ENCODE measurements around the gene CXCL5. TPM values are rescaled to one million over a fixed set of nuclear protein-coding genes. Genes with fewer than 3 reads are reported as not detected.
"Not testable (repeated sequence)": the region's sequence is repeated elsewhere in the genome, so short reads cannot be mapped to it uniquely, and the experiment has no call there.

Gene CXCL5
- total and polyA plus RNA-seq, 2 of the 4 experiments (the other 2 are of a cell fraction) = 0.14 TPM; not detected in 1

GRCh38 chr4:73964862-73965611, 33.4 kb downstream of the CXCL5 start (continued):
- no peak for TF ChIP-seq USF2 (IDR thresholded peaks at IDR 0.05; ENCODE audit: low read depth, low read length)

- dilution Hi-C loops (cut with HindIII; ENCODE audit: low sequenced_read_pairs, unreplicated experiment) (no loop called here), intact Hi-C loops (cut with micrococcal nuclease) (no loop called here), in situ Hi-C loops (cut with MboI; ENCODE audit: low sequenced_read_pairs) (no loop called here)
- Histone ChIP-seq H4K91ac (ENCODE audit: insufficient read depth, low read depth, low read length) (no peak overlapping the region), H2AK5ac (ENCODE audit: low read depth, low read length) (no peak overlapping the region), H3K4me1 (ENCODE audit: control insufficient read depth, insufficient read depth, low read length) (0 out of 2 replicates have a peak, but pooled peaks cover 1% of the 10 kb centered on the region), H3K36me3 (ENCODE audit: control insufficient read depth, insufficient read depth, low read length) (no peaks in the 10 kb centered on the region), H3K4ac (ENCODE audit: low read depth, low read length) (no peak overlapping the region), H4K20me1 (ENCODE audit: insufficient read depth, low read length) (no peaks in the 10 kb centered on the region), H2BK5ac (ENCODE audit: low read depth, low read length, poor library complexity, severe bottlenecking) (no peak overlapping the region), H3K27ac (ENCODE audit: insufficient read depth, low read length) (no peak overlapping the region), H3K18ac (ENCODE audit: low read depth, low read length) (no peak overlapping the region), H4K5ac (ENCODE audit: low read depth, low read length) (no peak overlapping the region), H3K4me3 (ENCODE audit: insufficient read depth, low read depth, low read length) (no peak overlapping the region), H3K9me3 (ENCODE audit: control insufficient read depth, insufficient read depth, low read length) (peaks cover 3% of the 10 kb centered on the region), H3K9ac (ENCODE audit: low read depth, low read length) (no peak overlapping the region), H3K9me1 (ENCODE audit: insufficient read depth, low read length) (no peaks in the 10 kb centered on the region), H2AFZ (replicated peaks; ENCODE audit: low read length, poor library complexity) (no peak overlapping the region), H4K8ac (ENCODE audit: low read depth in 2 of 2, low read length in 2 of 2) (no peak overlapping the region), H3K79me1 (ENCODE audit: low read depth in 1 of 2, low read length in 2 of 2) (no peaks in the 10 kb centered on the region), H2BK15ac (ENCODE audit: low read depth, low read length) (no peak overlapping the region), H3K14ac (replicated peaks; ENCODE audit: low read depth, low read length) (no peak overlapping the region), H2BK20ac (ENCODE audit: low read depth, low read length) (no peak overlapping the region), H3K23ac (ENCODE audit: low read depth, low read length) (no peak overlapping the region), H3K56ac (ENCODE audit: extremely low read depth, insufficient read depth, low read length) (no peak overlapping the region), H2AK9ac (replicated peaks; ENCODE audit: low read depth, low read length, poor library complexity) (no peak overlapping the region), H3K4me2 (ENCODE audit: low read depth, low read length) (no peak overlapping the region), H2BK120ac (ENCODE audit: low read depth, low read length) (no peak overlapping the region), H3K27me3 (ENCODE audit: control insufficient read depth, insufficient read depth, low read length) (peaks cover 10% of the 10 kb centered on the region)
- ChIA-PET CTCF (no interaction called here), POLR2A (ENCODE audit: unreplicated experiment) (no interaction called here)
- ATAC-seq (ENCODE audit: low read depth) (no peak), DNase-seq (no peak)
- WGBS, 2 experiments (ENCODE audit: extremely low coverage in 2 of 2, insufficient read length in 1 of 2) = no CpG with 5 or more reads among the region's 2 CpGs
- no TSS peak for BruUV-seq (replicated peaks)
- TF ChIP-seq RCOR1 (IDR thresholded peaks at IDR 0.05; ENCODE audit: insufficient replicate concordance, low read length) = no peak
- no peak for TF ChIP-seq RFX5 (IDR thresholded peaks at IDR 0.05; ENCODE audit: low read depth, low read length)
Observed at GRCh38 chr4:73962724-73963123, 35.8 kb downstream of the CXCL5 start.

- POLR2A ChIA-PET (ENCODE audit: unreplicated experiment); H3K4me1 ChIP-seq (ENCODE audit: control insufficient read depth, insufficient read depth, low read length); H3K9ac ChIP-seq (ENCODE audit: low read depth, low read length); H3K9me3 ChIP-seq (ENCODE audit: control insufficient read depth, insufficient read depth, low read length); H3K27me3 ChIP-seq (ENCODE audit: control insufficient read depth, insufficient read depth, low read length); H3K56ac ChIP-seq (ENCODE audit: extremely low read depth, insufficient read depth, low read length); H4K8ac ChIP-seq (ENCODE audit: low read depth in 2 of 2, low read length in 2 of 2); H3K4me2 ChIP-seq (ENCODE audit: low read depth, low read length); H3K4me3 ChIP-seq (ENCODE audit: insufficient read depth, low read depth, low read length); H3K27ac ChIP-seq (ENCODE audit: insufficient read depth, low read length); H4K5ac ChIP-seq (ENCODE audit: low read depth, low read length); H4K20me1 ChIP-seq (ENCODE audit: insufficient read depth, low read length); H2AK5ac ChIP-seq (ENCODE audit: low read depth, low read length); ATAC-seq (ENCODE audit: low read depth); H3K9me1 ChIP-seq (ENCODE audit: insufficient read depth, low read length); H2AK9ac ChIP-seq (replicated peaks; ENCODE audit: low read depth, low read length, poor library complexity); BruUV-seq (replicated peaks); H2BK120ac ChIP-seq (ENCODE audit: low read depth, low read length); DNase-seq; in situ Hi-C loops (cut with MboI; ENCODE audit: low sequenced_read_pairs); H2BK15ac ChIP-seq (ENCODE audit: low read depth, low read length); H2BK5ac ChIP-seq (ENCODE audit: low read depth, low read length, poor library complexity, severe bottlenecking); H3K14ac ChIP-seq (replicated peaks; ENCODE audit: low read depth, low read length); H3K4ac ChIP-seq (ENCODE audit: low read depth, low read length); dilution Hi-C loops (cut with HindIII; ENCODE audit: low sequenced_read_pairs, unreplicated experiment); intact Hi-C loops (cut with micrococcal nuclease); H4K91ac ChIP-seq (ENCODE audit: insufficient read depth, low read depth, low read length); H3K23ac ChIP-seq (ENCODE audit: low read depth, low read length); H3K36me3 ChIP-seq (ENCODE audit: control insufficient read depth, insufficient read depth, low read length); H2BK20ac ChIP-seq (ENCODE audit: low read depth, low read length); H3K79me1 ChIP-seq (ENCODE audit: low read depth in 1 of 2, low read length in 2 of 2); H2AFZ ChIP-seq (replicated peaks; ENCODE audit: low read length, poor library complexity); CTCF ChIA-PET; H3K18ac ChIP-seq (ENCODE audit: low read depth, low read length): not testable (repeated sequence)
- no CpG with 5 or more reads among the region's 1 CpG for WGBS, 2 experiments (ENCODE audit: extremely low coverage in 2 of 2, insufficient read length in 1 of 2)
Observed at GRCh38 chr4:73959041-73959440, 39.4 kb downstream of the CXCL5 start.
